Mammary epithelial cell (primary cell): ENCODE results near the gene ATP11C.

Source experiments
- CTCF ChIP-seq, 2 donors: IDR thresholded peaks in 1 of 2; conservative IDR thresholded peaks in 1 of 2; 2 replicates each; pipeline ENCODE4 v1.5.1; 2011 to 2012; ENCODE audit warnings: inconsistent platforms in 2 of 2, low read length in 2 of 2, mild to moderate bottlenecking in 2 of 2, control low read depth in 1 of 2, low read depth in 1 of 2; ENCODE audit not compliant: insufficient read depth in 1 of 2; ENCODE audit errors: extremely low read depth in 1 of 2
- EZH2 ChIP-seq: IDR thresholded peaks from 2 replicates; pipeline ENCODE4 v1.6.1; 2012; ENCODE audit warnings: low read length, inconsistent platforms, borderline replicate concordance

GRCh38 chrX:139924696-139925095 is 8.2 kb downstream of the ATP11C start:
- no peak for TF ChIP-seq CTCF (conservative IDR thresholded peaks at IDR 0.05 in 1 of 2, IDR thresholded peaks at IDR 0.05 in 1 of 2; ENCODE audit: extremely low read depth in 1 of 2, insufficient read depth in 1 of 2, low read depth in 1 of 2, low read length in 2 of 2)
- no peak for TF ChIP-seq EZH2
